ENCODE results near the gene SNAPC2. TPM values are rescaled to one million over a fixed set of nuclear protein-coding genes. Genes with fewer than 3 reads are reported as not detected.
"Not testable (repeated sequence)": the region's sequence is repeated elsewhere in the genome, so short reads cannot be mapped to it uniquely, and the experiment has no call there.

The SNAPC2 gene
- total RNA-seq, 4 donors from 2014 or later = 29.5 to 37.7 (median 33.4) TPM

- ATAC-seq = no peak
- WGBS, 2 donors (ENCODE audit: low coverage in 1 of 2) = 40% methylated on average over 1 of the region's 8 CpGs; no CpG with 5 or more reads in 1 of the 2 donors
- no peak for TF ChIP-seq POLR2A (IDR thresholded peaks at IDR 0.05)
- no peak for TF ChIP-seq CTCF (IDR thresholded peaks at IDR 0.05)
- TF ChIP-seq POLR2AphosphoS5 (IDR thresholded peaks at IDR 0.05) = no peak
- no peak for TF ChIP-seq EP300 (IDR thresholded peaks at IDR 0.05)
- Histone ChIP-seq H3K36me3 (no peaks in the 10 kb centered on the region), H3K9me3 (no peaks in the 10 kb centered on the region), H3K27ac (no peak overlapping the region), H3K27me3 (peaks cover 75% of the 10 kb centered on the region), H3K4me1 (peaks cover 0 to 11% (median 0%) of the 10 kb centered on the region in 3 donors), H3K4me3 (peak overlapping the region in 1 of 2 donors; percentile 48)
Observed at GRCh38 chr19:7888826-7889217, 31.3 kb upstream of the SNAPC2 start.

- WGBS, 2 donors (ENCODE audit: low coverage in 1 of 2) = 80 to 86% methylated on average over 1 to 4 of the region's 18 CpGs
- H3K36me3 ChIP-seq, H3K4me1 ChIP-seq, H3K27ac ChIP-seq, H3K4me3 ChIP-seq, H3K9me3 ChIP-seq, ATAC-seq: not testable (repeated sequence)
- H3K27me3 ChIP-seq = peaks cover 69% of the 10 kb centered on the region
Observed at GRCh38 chr19:7893362-7894101, 26.6 kb upstream of the SNAPC2 start.

GRCh38 chr19:7894612-7895309 is 25.4 kb upstream of the SNAPC2 start:
- ATAC-seq = no peak
- no peaks in the 10 kb centered on the region for H3K9me3 ChIP-seq
- no peaks in the 10 kb centered on the region for H3K36me3 ChIP-seq
- peaks cover 61% of the 10 kb centered on the region for H3K27me3 ChIP-seq
- no peak overlapping the region for H3K27ac ChIP-seq
- 68 to 100% methylated on average over 1 to 3 of the region's 18 CpGs for WGBS, 2 donors (ENCODE audit: low coverage in 1 of 2)
- TF ChIP-seq CTCF (IDR thresholded peaks at IDR 0.05) (no peak), EP300 (IDR thresholded peaks at IDR 0.05) (no peak), POLR2A (IDR thresholded peaks at IDR 0.05) (no peak), POLR2AphosphoS5 (IDR thresholded peaks at IDR 0.05) (no peak)
- no peak overlapping the region for H3K4me3 ChIP-seq
- H3K4me1 ChIP-seq = no peaks in the 10 kb centered on the region

GRCh38 chr19:7895565-7895964 is 24.6 kb upstream of the SNAPC2 start:
- no peaks in the 10 kb centered on the region for H3K4me1 ChIP-seq
- H3K4me3 ChIP-seq = no peak overlapping the region
- no peak for ATAC-seq
- 86 to 100% methylated on average over 1 to 4 of the region's 13 CpGs for WGBS, 2 donors (ENCODE audit: low coverage in 1 of 2)
- peaks cover 60% of the 10 kb centered on the region for H3K27me3 ChIP-seq
- H3K36me3 ChIP-seq = no peaks in the 10 kb centered on the region
- TF ChIP-seq POLR2AphosphoS5 (IDR thresholded peaks at IDR 0.05) (no peak), EP300 (IDR thresholded peaks at IDR 0.05) (no peak), CTCF (IDR thresholded peaks at IDR 0.05) (no peak), POLR2A (IDR thresholded peaks at IDR 0.05) (no peak)
- H3K27ac ChIP-seq = no peak overlapping the region
- H3K9me3 ChIP-seq = no peaks in the 10 kb centered on the region

GRCh38 chr19:7897292-7897691 is 22.8 kb upstream of the SNAPC2 start:
- Histone ChIP-seq H3K27ac (no peak overlapping the region), H3K4me3 (no peak overlapping the region), H3K36me3 (no peaks in the 10 kb centered on the region), H3K9me3 (no peaks in the 10 kb centered on the region), H3K27me3 (peaks cover 47% of the 10 kb centered on the region), H3K4me1 (peaks cover 0 to under 1% (median 0%) of the 10 kb centered on the region in 3 donors)
- WGBS, 2 donors (ENCODE audit: low coverage in 1 of 2) = 70 to 98% methylated on average over 2 to 7 of the region's 11 CpGs
- no peak for ATAC-seq
- TF ChIP-seq CTCF (IDR thresholded peaks at IDR 0.05) (no peak), EP300 (IDR thresholded peaks at IDR 0.05) (no peak), POLR2A (IDR thresholded peaks at IDR 0.05) (no peak), POLR2AphosphoS5 (IDR thresholded peaks at IDR 0.05) (no peak)

Measured in gastroesophageal sphincter (tissue), 4 donors.